A673 (cell line): Measurements from ENCODE around the gene PELI1. TPM values are rescaled to one million over a fixed set of nuclear protein-coding genes. Genes with fewer than 3 reads are reported as not detected.

Experiments used
- BruUV-seq: library from RNA; stranded (reverse); fragments of 400-500 nt; replicated peaks from 2 replicates; lab custom pipeline; 2021; lab: Mats Ljungman, UMichigan
- CTCF ChIA-PET: fragments of 300-600 bp; sonication (Branson Sonifier 250); formaldehyde crosslinking; loops from one replicate; lab custom pipeline; 2022; ENCODE audit warnings: antibody characterized with exemption; lab: Charles Lee
- POLR2A ChIA-PET: fragments of 300-600 bp; sonication (Branson Sonifier 250); formaldehyde crosslinking; loops from one replicate; lab custom pipeline; 2022; ENCODE audit warnings: antibody characterized with exemption; ENCODE audit not compliant: low non-redundant PET; lab: Charles Lee
- DNase-seq: peaks from one replicate; pipeline ENCODE4 v3.0.0-alpha.2; 2015; ENCODE audit warnings: low spot score
- H3K27ac ChIP-seq: fragments of 200-600 bp; sonication (generic); 2 replicates; pipeline ENCODE4 v1.5.1; 2016; ENCODE audit warnings: mixed run types, low read depth, mild to moderate bottlenecking, mixed read lengths, antibody characterized with exemption, low read length; ENCODE audit not compliant: poor library complexity, severe bottlenecking
- H3K27me3 ChIP-seq: fragments of 200-600 bp; sonication (generic); replicated peaks from 2 replicates; pipeline ENCODE4 v1.6.1; 2017; ENCODE audit warnings: mixed run types, low read depth, mild to moderate bottlenecking, mixed read lengths, antibody characterized with exemption, low read length; ENCODE audit not compliant: insufficient read depth, poor library complexity
- H3K36me3 ChIP-seq: fragments of 200-600 bp; sonication (generic); 2 replicates; pipeline ENCODE4 v1.6.1; 2016; ENCODE audit warnings: mixed run types, mild to moderate bottlenecking, mixed read lengths, antibody characterized with exemption, low read length; ENCODE audit not compliant: insufficient read depth, poor library complexity, severe bottlenecking
- H3K4me1 ChIP-seq: fragments of 200-600 bp; sonication (generic); 2 replicates; pipeline ENCODE4 v1.6.1; 2017; ENCODE audit warnings: mixed run types, mild to moderate bottlenecking, mixed read lengths, antibody characterized with exemption, low read length; ENCODE audit not compliant: insufficient read depth, poor library complexity, severe bottlenecking
- H3K4me3 ChIP-seq: fragments of 200-600 bp; sonication (generic); 2 replicates; pipeline ENCODE4 v1.5.1; 2016; ENCODE audit warnings: low read depth, mixed run types, mild to moderate bottlenecking, mixed read lengths, low read length; ENCODE audit not compliant: poor library complexity, severe bottlenecking
- H3K9me3 ChIP-seq: fragments of 200-600 bp; sonication (generic); 2 replicates; pipeline ENCODE4 v1.6.1; 2016; ENCODE audit warnings: mixed run types, low read depth, mild to moderate bottlenecking, mixed read lengths, antibody characterized with exemption, low read length; ENCODE audit not compliant: poor library complexity, severe bottlenecking
- CTCF ChIP-seq: fragments of 300-800, 200-600 bp; sonication (generic); conservative IDR thresholded peaks from 2 replicates; pipeline ENCODE4 v1.5.1; 2017; ENCODE audit warnings: low read depth, mild to moderate bottlenecking, antibody characterized with exemption, low read length, moderate library complexity, mixed read lengths
- EZH2 ChIP-seq: fragments of 200-600 bp; sonication (generic); IDR thresholded peaks from 2 replicates; pipeline ENCODE4 v1.6.1; 2017; ENCODE audit warnings: borderline replicate concordance, low read depth, mild to moderate bottlenecking, mixed read lengths, antibody characterized with exemption, low read length; ENCODE audit not compliant: poor library complexity, severe bottlenecking
- intact Hi-C: fragments of 100-400 bp; cut with micrococcal nuclease; formaldehyde crosslinking; loops from one replicate; pipeline ENCODE4 v1.10.0; 2022; ENCODE audit not compliant: unreplicated experiment
- total RNA-seq: library from RNA; stranded (reverse); gene quantifications from 2 replicates; pipeline ENCODE4 v1.2.3, GENCODE V29; 2021

PELI1 gene
- total RNA-seq, 1 experiment from 2014 or later, result 35.1 TPM

DNA sequence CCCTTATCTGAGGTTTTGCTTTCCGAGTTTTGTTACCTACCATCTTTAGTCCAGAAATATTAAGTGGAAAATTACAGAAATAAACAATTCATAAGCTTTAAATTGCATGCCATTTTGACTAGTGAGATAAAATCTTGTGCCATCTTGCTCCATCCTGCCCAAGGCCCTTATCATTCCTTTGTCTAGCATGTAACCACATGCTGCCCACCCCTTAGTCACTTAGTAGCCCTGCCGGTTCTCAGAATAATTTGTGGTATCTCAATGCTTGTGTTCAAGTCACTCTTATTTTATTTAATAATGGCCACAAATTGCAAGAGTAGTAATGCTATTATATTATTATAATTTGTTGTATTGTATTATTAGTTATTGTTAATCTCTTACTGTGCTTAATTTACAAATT is 88.2 kb downstream of the PELI1 start:
- no peaks in the 10 kb centered on the region for H3K4me1 ChIP-seq
- intact Hi-C loops, result no loop called here
- ChIA-PET CTCF (no interaction called here), POLR2A (no interaction called here)
- H3K27ac ChIP-seq, result no peak overlapping the region
- no peak overlapping the region for H3K4me3 ChIP-seq
- no peaks in the 10 kb centered on the region for H3K9me3 ChIP-seq
- H3K27me3 ChIP-seq, result no peaks in the 10 kb centered on the region
- TF ChIP-seq EZH2 (no peak), CTCF (no peak)
- H3K36me3 ChIP-seq, result no peaks in the 10 kb centered on the region
- no TSS peak for BruUV-seq
- DNase-seq, result no peak

- no TSS peak for BruUV-seq
- intact Hi-C loops, result no loop called here
- POLR2A ChIA-PET, result no interaction called here
These were observed 89.9 kb downstream of the PELI1 start for GRCh38 chr2:64054161-64054915.

GRCh38 chr2:64052463-64053241 is 91.6 kb downstream of the PELI1 start:
- Histone ChIP-seq H3K4me1 (peaks cover 4% of the 10 kb centered on the region), H3K27ac (no peak overlapping the region), H3K27me3 (no peaks in the 10 kb centered on the region), H3K36me3 (no peaks in the 10 kb centered on the region), H3K4me3 (no peak overlapping the region), H3K9me3 (no peaks in the 10 kb centered on the region)
- no peak for TF ChIP-seq EZH2
- TF ChIP-seq CTCF, result no peak
- ChIA-PET POLR2A (no interaction called here), CTCF (no interaction called here)
- DNase-seq, result peak; percentile 88
- intact Hi-C loops, result loop anchor here (2.0 kb wide), 1 partner anchor 90 kb away; no protein-coding TSS in a partner anchor
- no TSS peak for BruUV-seq

More at GRCh38 chr2:64054161-64054915, 89.9 kb downstream of the PELI1 start:
- H3K36me3 ChIP-seq, result no peaks in the 10 kb centered on the region
- no peaks in the 10 kb centered on the region for H3K27me3 ChIP-seq
- H3K9me3 ChIP-seq, result no peaks in the 10 kb centered on the region
- CTCF ChIA-PET, result no interaction called here
- H3K27ac ChIP-seq, result no peak overlapping the region
- H3K4me1 ChIP-seq, result peaks cover 4% of the 10 kb centered on the region
- DNase-seq, result no peak
- no peak overlapping the region for H3K4me3 ChIP-seq
- TF ChIP-seq CTCF (no peak), EZH2 (no peak)
